ENCODE measurements around the gene DLX4.

The DLX4 gene

GRCh38 chr17:49969134-49969759 is at the start of gene DLX4:
Gene DLX4, plus strand, starts transcription at chr17:49969190. Its CDS starts 279 bp downstream, at chr17:49969469.
- Histone ChIP-seq H3K4me1 (ENCODE audit: insufficient read depth, low read length) (peaks cover 20% of the 10 kb centered on the region), H3K4me3 (ENCODE audit: low read depth in 1 of 2, low read length in 2 of 2) (peak within 1 kb of the TSS; percentile 41 to 54), H3K9ac (ENCODE audit: low read length) (no peak within 1 kb of the TSS), H3K27me3 (ENCODE audit: control insufficient read depth in 1 of 2, insufficient read depth in 2 of 2, low read length in 2 of 2) (peaks cover 83 to 97% of the 10 kb centered on the region in 2 donors), H3K9me3 (ENCODE audit: low read length) (no peaks in the 10 kb centered on the region), H3K36me3 (ENCODE audit: insufficient read depth, low read length) (no peaks in the 10 kb centered on the region), H3K27ac (ENCODE audit: low read depth, low read length) (no peak within 1 kb of the TSS)

GRCh38 chr17:49920030-49920769 is 48.8 kb upstream of the DLX4 start:
- Histone ChIP-seq H3K27me3 (ENCODE audit: control insufficient read depth in 1 of 2, insufficient read depth in 2 of 2, low read length in 2 of 2) (peaks cover 0 to 3% of the 10 kb centered on the region in 2 donors), H3K4me1 (ENCODE audit: insufficient read depth, low read length) (no peaks in the 10 kb centered on the region), H3K9me3 (ENCODE audit: low read length) (no peaks in the 10 kb centered on the region), H3K27ac (ENCODE audit: low read depth, low read length) (no peak overlapping the region), H3K4me3 (ENCODE audit: low read depth in 1 of 2, low read length in 2 of 2) (no peak overlapping the region), H3K36me3 (ENCODE audit: insufficient read depth, low read length) (no peaks in the 10 kb centered on the region), H3K9ac (ENCODE audit: low read length) (no peak overlapping the region)

- Histone ChIP-seq H3K9me3 (ENCODE audit: low read length) (no peaks in the 10 kb centered on the region), H3K4me3 (ENCODE audit: low read depth in 1 of 2, low read length in 2 of 2) (no peak overlapping the region), H3K36me3 (ENCODE audit: insufficient read depth, low read length) (no peaks in the 10 kb centered on the region), H3K27me3 (ENCODE audit: control insufficient read depth in 1 of 2, insufficient read depth in 2 of 2, low read length in 2 of 2) (peaks cover 0 to 4% of the 10 kb centered on the region in 2 donors), H3K9ac (ENCODE audit: low read length) (no peak overlapping the region), H3K4me1 (ENCODE audit: insufficient read depth, low read length) (no peaks in the 10 kb centered on the region), H3K27ac (ENCODE audit: low read depth, low read length) (no peak overlapping the region)
Observed at GRCh38 chr17:49922095-49922494, 46.9 kb upstream of the DLX4 start.

GRCh38 chr17:49924116-49924515 is 44.9 kb upstream of the DLX4 start:
- peaks cover 0 to 11% of the 10 kb centered on the region in 2 donors for H3K27me3 ChIP-seq (ENCODE audit: control insufficient read depth in 1 of 2, insufficient read depth in 2 of 2, low read length in 2 of 2)
- H3K9me3 ChIP-seq (ENCODE audit: low read length), result no peaks in the 10 kb centered on the region
- no peak overlapping the region for H3K9ac ChIP-seq (ENCODE audit: low read length)

GRCh38 chr17:49924589-49924988 is 44.4 kb upstream of the DLX4 start:
- Histone ChIP-seq H3K9me3 (ENCODE audit: low read length) (no peaks in the 10 kb centered on the region), H3K27me3 (ENCODE audit: control insufficient read depth in 1 of 2, insufficient read depth in 2 of 2, low read length in 2 of 2) (peaks cover 0 to 11% of the 10 kb centered on the region in 2 donors), H3K4me1 (ENCODE audit: insufficient read depth, low read length) (no peaks in the 10 kb centered on the region), H3K9ac (ENCODE audit: low read length) (no peak overlapping the region), H3K4me3 (ENCODE audit: low read depth in 1 of 2, low read length in 2 of 2) (no peak overlapping the region), H3K36me3 (ENCODE audit: insufficient read depth, low read length) (no peaks in the 10 kb centered on the region), H3K27ac (ENCODE audit: low read depth, low read length) (no peak overlapping the region)

More at GRCh38 chr17:49924116-49924515, 44.9 kb upstream of the DLX4 start:
- Histone ChIP-seq H3K36me3 (ENCODE audit: insufficient read depth, low read length) (no peaks in the 10 kb centered on the region), H3K4me3 (ENCODE audit: low read depth in 1 of 2, low read length in 2 of 2) (no peak overlapping the region), H3K4me1 (ENCODE audit: insufficient read depth, low read length) (no peaks in the 10 kb centered on the region), H3K27ac (ENCODE audit: low read depth, low read length) (no peak overlapping the region)

- H3K9me3 ChIP-seq (ENCODE audit: low read length), result no peaks in the 10 kb centered on the region
Observed at GRCh38 chr17:49925921-49926320, 43.1 kb upstream of the DLX4 start.

GRCh38 chr17:49926886-49927285 is 42.1 kb upstream of the DLX4 start:
- Histone ChIP-seq H3K36me3 (ENCODE audit: insufficient read depth, low read length) (no peaks in the 10 kb centered on the region), H3K4me1 (ENCODE audit: insufficient read depth, low read length) (no peaks in the 10 kb centered on the region), H3K27ac (ENCODE audit: low read depth, low read length) (no peak overlapping the region), H3K9me3 (ENCODE audit: low read length) (no peaks in the 10 kb centered on the region), H3K9ac (ENCODE audit: low read length) (no peak overlapping the region), H3K27me3 (ENCODE audit: control insufficient read depth in 1 of 2, insufficient read depth in 2 of 2, low read length in 2 of 2) (peaks cover 0 to 12% of the 10 kb centered on the region in 2 donors), H3K4me3 (ENCODE audit: low read depth in 1 of 2, low read length in 2 of 2) (no peak overlapping the region)

More at GRCh38 chr17:49925921-49926320, 43.1 kb upstream of the DLX4 start:
- Histone ChIP-seq H3K36me3 (ENCODE audit: insufficient read depth, low read length) (no peaks in the 10 kb centered on the region), H3K4me3 (ENCODE audit: low read depth in 1 of 2, low read length in 2 of 2) (no peak overlapping the region), H3K9ac (ENCODE audit: low read length) (no peak overlapping the region), H3K27me3 (ENCODE audit: control insufficient read depth in 1 of 2, insufficient read depth in 2 of 2, low read length in 2 of 2) (peaks cover 0 to 8% of the 10 kb centered on the region in 2 donors), H3K4me1 (ENCODE audit: insufficient read depth, low read length) (no peaks in the 10 kb centered on the region), H3K27ac (ENCODE audit: low read depth, low read length) (no peak overlapping the region)

GRCh38 chr17:49928126-49928800 is 40.7 kb upstream of the DLX4 start:
- no peak overlapping the region for H3K4me3 ChIP-seq (ENCODE audit: low read depth in 1 of 2, low read length in 2 of 2)
- no peak overlapping the region for H3K27ac ChIP-seq (ENCODE audit: low read depth, low read length)
- H3K9ac ChIP-seq (ENCODE audit: low read length), result no peak overlapping the region
- H3K27me3 ChIP-seq (ENCODE audit: control insufficient read depth in 1 of 2, insufficient read depth in 2 of 2, low read length in 2 of 2), result peaks cover 0 to 14% of the 10 kb centered on the region in 2 donors
- no peaks in the 10 kb centered on the region for H3K36me3 ChIP-seq (ENCODE audit: insufficient read depth, low read length)
- H3K9me3 ChIP-seq (ENCODE audit: low read length), result no peaks in the 10 kb centered on the region
- H3K4me1 ChIP-seq (ENCODE audit: insufficient read depth, low read length), result no peaks in the 10 kb centered on the region

- peaks cover 0 to 14% of the 10 kb centered on the region in 2 donors for H3K27me3 ChIP-seq (ENCODE audit: control insufficient read depth in 1 of 2, insufficient read depth in 2 of 2, low read length in 2 of 2)
- H3K4me1 ChIP-seq (ENCODE audit: insufficient read depth, low read length), result no peaks in the 10 kb centered on the region
- H3K9me3 ChIP-seq (ENCODE audit: low read length), result no peaks in the 10 kb centered on the region
Observed at GRCh38 chr17:49928837-49929475, 40.0 kb upstream of the DLX4 start.

GRCh38 chr17:49930880-49931279 is 38.1 kb upstream of the DLX4 start:
- Histone ChIP-seq H3K9me3 (ENCODE audit: low read length) (no peaks in the 10 kb centered on the region), H3K9ac (ENCODE audit: low read length) (no peak overlapping the region), H3K4me3 (ENCODE audit: low read depth in 1 of 2, low read length in 2 of 2) (no peak overlapping the region), H3K27me3 (ENCODE audit: control insufficient read depth in 1 of 2, insufficient read depth in 2 of 2, low read length in 2 of 2) (peaks cover 0 to 19% of the 10 kb centered on the region in 2 donors), H3K4me1 (ENCODE audit: insufficient read depth, low read length) (no peaks in the 10 kb centered on the region), H3K27ac (ENCODE audit: low read depth, low read length) (no peak overlapping the region), H3K36me3 (ENCODE audit: insufficient read depth, low read length) (no peaks in the 10 kb centered on the region)

More at GRCh38 chr17:49928837-49929475, 40.0 kb upstream of the DLX4 start:
- Histone ChIP-seq H3K36me3 (ENCODE audit: insufficient read depth, low read length) (no peaks in the 10 kb centered on the region), H3K4me3 (ENCODE audit: low read depth in 1 of 2, low read length in 2 of 2) (no peak overlapping the region), H3K9ac (ENCODE audit: low read length) (no peak overlapping the region), H3K27ac (ENCODE audit: low read depth, low read length) (no peak overlapping the region)

All from muscle layer of colon (tissue), 2 donors.